T-helper 1 cell treated with Interleukin-12 subunit alpha and Interleukin-12 subunit beta and Interleukin-4 antibody, amounts not matched to agents 30 μg/mL and 1 μg/mL, for 36 hours (primary cell): ENCODE results near the gene CYP4F3.
"Not testable (repeated sequence)": the region's sequence is repeated elsewhere in the genome, so short reads cannot be mapped to it uniquely, and the experiment has no call there.

Experiments
- H3K27ac Mint-ChIP-seq: one replicate; pipeline ENCODE4 v1.8.0; 2021; ENCODE audit warnings: mild to moderate bottlenecking, mixed read lengths
- H3K27me3 Mint-ChIP-seq: one replicate; pipeline ENCODE4 v1.8.0; 2021; ENCODE audit warnings: low read depth, mixed read lengths
- H3K36me3 Mint-ChIP-seq: one replicate; pipeline ENCODE4 v1.8.0; 2021; ENCODE audit warnings: low read depth, mixed read lengths
- H3K4me1 Mint-ChIP-seq: one replicate; pipeline ENCODE4 v1.8.0; 2021; ENCODE audit warnings: low read depth, mixed read lengths
- H3K4me3 Mint-ChIP-seq: one replicate; pipeline ENCODE4 v1.8.0; 2021; ENCODE audit warnings: mild to moderate bottlenecking, moderate library complexity, mixed read lengths
- H3K9me3 Mint-ChIP-seq: one replicate; pipeline ENCODE4 v1.8.0; 2021; ENCODE audit warnings: mixed read lengths

The CYP4F3 gene

GRCh38 chr19:15640294-15640903 is at the start of gene CYP4F3:
Gene CYP4F3 (plus strand): TSS chr19:15640897. CDS start chr19:15641416, 519 bp downstream.
- H3K4me1 Mint-ChIP-seq = peaks cover 2% of the 10 kb centered on the region
- peaks cover under 1% of the 10 kb centered on the region for H3K27me3 Mint-ChIP-seq
- H3K27ac Mint-ChIP-seq = no peak within 1 kb of the TSS
- no peaks in the 10 kb centered on the region for H3K36me3 Mint-ChIP-seq
- H3K9me3 Mint-ChIP-seq = no peaks in the 10 kb centered on the region
- no peak within 1 kb of the TSS for H3K4me3 Mint-ChIP-seq

- Mint-ChIP-seq H3K9me3 (peaks cover 8% of the 10 kb centered on the region), H3K27me3 (peaks cover 4% of the 10 kb centered on the region), H3K36me3 (no peaks in the 10 kb centered on the region), H3K4me1 (no peaks in the 10 kb centered on the region), H3K27ac (no peak overlapping the region), H3K4me3 (no peak overlapping the region)
These were observed 48.9 kb upstream of the CYP4F3 start for GRCh38 chr19:15591796-15592195.

DNA sequence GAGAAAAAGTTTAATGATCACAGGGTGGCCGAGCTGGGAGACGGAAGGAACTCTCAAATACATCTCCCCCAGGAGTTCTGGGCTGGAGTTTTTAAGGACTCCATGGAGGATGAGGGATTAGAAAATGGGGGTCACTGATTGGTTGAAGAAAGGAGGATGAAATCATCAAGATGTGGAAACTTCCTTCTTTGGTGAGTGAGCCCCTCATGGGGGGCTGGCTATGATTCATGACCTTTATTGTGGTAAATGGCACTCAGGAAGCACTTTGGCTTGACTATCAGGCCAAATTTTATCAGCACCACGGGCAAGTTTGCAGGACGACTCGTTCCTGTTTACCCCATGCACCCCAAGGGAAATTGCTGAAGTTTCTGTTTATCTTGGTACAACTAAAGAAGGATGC is 48.2 kb upstream of the CYP4F3 start:
- not testable (repeated sequence) for H3K27me3 Mint-ChIP-seq, H3K36me3 Mint-ChIP-seq, H3K27ac Mint-ChIP-seq, H3K4me3 Mint-ChIP-seq, H3K4me1 Mint-ChIP-seq
- H3K9me3 Mint-ChIP-seq = peaks cover 12% of the 10 kb centered on the region

DNA sequence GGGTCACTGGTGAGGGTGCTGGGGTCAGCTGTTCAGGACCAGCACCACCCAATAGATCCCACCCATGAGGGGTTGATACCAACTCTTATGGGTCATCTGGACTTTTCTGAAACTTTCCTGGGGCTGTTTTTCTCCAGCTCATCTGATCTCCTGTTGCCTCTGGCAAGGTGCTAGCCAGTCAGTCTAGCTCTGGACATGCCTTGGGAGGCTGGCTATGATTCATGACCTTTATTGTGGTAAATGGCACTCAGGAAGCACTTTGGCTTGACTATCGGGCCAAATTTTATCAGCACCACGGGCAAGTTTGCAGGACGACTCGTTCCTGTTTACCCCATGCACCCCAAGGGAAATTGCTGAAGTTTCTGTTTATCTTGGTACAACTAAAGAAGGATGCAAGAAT is 46.9 kb upstream of the CYP4F3 start:
- not testable (repeated sequence) for H3K4me1 Mint-ChIP-seq, H3K27ac Mint-ChIP-seq, H3K36me3 Mint-ChIP-seq, H3K4me3 Mint-ChIP-seq, H3K27me3 Mint-ChIP-seq
- H3K9me3 Mint-ChIP-seq = peaks cover 12% of the 10 kb centered on the region

GRCh38 chr19:15595069-15595468 is 45.6 kb upstream of the CYP4F3 start:
- peaks cover 4% of the 10 kb centered on the region for H3K27me3 Mint-ChIP-seq

DNA sequence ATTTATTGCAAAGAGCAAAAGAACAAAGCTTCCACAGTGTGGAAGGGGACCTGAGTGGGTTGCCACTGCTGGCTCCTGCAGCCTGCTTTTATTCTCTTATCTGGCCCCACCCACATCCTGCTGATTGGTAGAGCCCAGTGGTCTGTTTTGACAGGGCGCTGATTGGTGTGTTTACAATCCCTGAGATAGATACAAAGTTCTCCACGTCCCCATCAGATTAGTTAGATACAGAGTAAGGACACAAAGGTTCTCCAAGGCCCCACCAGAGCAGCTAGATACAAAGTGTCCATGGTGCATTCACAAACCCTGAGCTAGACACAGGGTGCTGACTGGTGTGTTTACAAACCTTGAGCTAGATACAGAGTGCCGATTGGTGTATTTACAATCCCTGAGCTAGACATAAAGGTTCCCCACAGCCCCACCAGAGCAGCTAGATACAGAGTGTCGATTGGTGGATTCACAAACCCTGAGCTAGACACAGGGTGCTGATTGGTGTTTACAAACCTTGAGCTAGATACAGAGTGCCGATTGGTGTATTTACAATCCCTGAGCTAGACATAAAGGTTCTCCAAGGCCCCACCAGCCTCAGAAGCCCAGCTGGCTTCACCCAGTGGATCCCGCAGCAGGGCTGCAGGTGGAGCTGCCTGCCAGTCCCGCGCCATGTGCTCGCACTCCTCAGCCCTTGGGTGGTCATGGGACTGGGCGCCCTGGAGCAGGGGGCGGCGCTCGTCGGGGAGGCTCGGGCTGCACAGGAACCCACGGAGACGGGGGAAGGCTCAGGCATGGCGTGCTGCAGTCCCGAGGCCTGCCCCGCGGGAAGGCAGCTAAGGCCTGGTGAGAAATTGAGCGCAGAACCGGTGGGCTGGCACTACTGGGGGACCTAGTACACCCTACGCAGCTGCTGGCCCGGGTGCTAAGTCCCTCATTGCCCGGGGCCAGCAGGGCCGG is 32.4 kb upstream of the CYP4F3 start:
- H3K27me3 Mint-ChIP-seq, H3K36me3 Mint-ChIP-seq, H3K27ac Mint-ChIP-seq: not testable (repeated sequence)

More at GRCh38 chr19:15595069-15595468, 45.6 kb upstream of the CYP4F3 start:
- Mint-ChIP-seq H3K4me1 (no peaks in the 10 kb centered on the region), H3K36me3 (no peaks in the 10 kb centered on the region), H3K4me3 (no peak overlapping the region), H3K27ac (no peak overlapping the region), H3K9me3 (peaks cover 12% of the 10 kb centered on the region)

GRCh38 chr19:15609261-15609660 is 31.4 kb upstream of the CYP4F3 start:
- no peak overlapping the region for H3K27ac Mint-ChIP-seq
- no peaks in the 10 kb centered on the region for H3K36me3 Mint-ChIP-seq
- no peak overlapping the region for H3K4me3 Mint-ChIP-seq
- H3K9me3 Mint-ChIP-seq = no peaks in the 10 kb centered on the region
- no peaks in the 10 kb centered on the region for H3K27me3 Mint-ChIP-seq
- no peaks in the 10 kb centered on the region for H3K4me1 Mint-ChIP-seq

More for the DNA sequence above, 32.4 kb upstream of the CYP4F3 start:
- not testable (repeated sequence) for H3K9me3 Mint-ChIP-seq, H3K4me1 Mint-ChIP-seq, H3K4me3 Mint-ChIP-seq

GRCh38 chr19:15612342-15612741 is 28.4 kb upstream of the CYP4F3 start:
- no peak overlapping the region for H3K4me3 Mint-ChIP-seq
- no peaks in the 10 kb centered on the region for H3K36me3 Mint-ChIP-seq
- no peaks in the 10 kb centered on the region for H3K9me3 Mint-ChIP-seq
- H3K4me1 Mint-ChIP-seq = no peaks in the 10 kb centered on the region
- no peak overlapping the region for H3K27ac Mint-ChIP-seq
- H3K27me3 Mint-ChIP-seq = no peaks in the 10 kb centered on the region

DNA sequence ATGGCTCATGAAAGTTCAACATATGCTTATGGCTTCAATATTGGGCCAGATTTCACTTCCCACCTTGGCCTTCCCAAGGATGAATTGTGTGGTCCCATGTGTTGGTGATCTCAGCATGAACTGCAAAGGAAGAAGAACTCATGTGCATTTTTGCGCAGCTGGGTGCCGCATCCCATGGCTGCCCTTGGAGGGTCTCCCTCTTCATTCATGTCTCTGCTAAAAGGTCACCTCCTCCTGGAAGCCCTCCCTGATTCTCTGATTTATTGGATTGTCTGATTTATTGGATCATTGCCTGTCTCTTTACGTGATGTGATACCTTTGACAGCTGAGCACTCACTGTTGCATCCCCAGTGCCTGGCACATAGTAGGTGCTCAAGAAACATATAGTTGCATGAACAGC is 27.4 kb upstream of the CYP4F3 start:
- H3K36me3 Mint-ChIP-seq = no peaks in the 10 kb centered on the region
- H3K27me3 Mint-ChIP-seq = no peaks in the 10 kb centered on the region
- H3K27ac Mint-ChIP-seq = no peak overlapping the region
- no peaks in the 10 kb centered on the region for H3K9me3 Mint-ChIP-seq
- H3K4me3 Mint-ChIP-seq = no peak overlapping the region
- no peaks in the 10 kb centered on the region for H3K4me1 Mint-ChIP-seq

DNA sequence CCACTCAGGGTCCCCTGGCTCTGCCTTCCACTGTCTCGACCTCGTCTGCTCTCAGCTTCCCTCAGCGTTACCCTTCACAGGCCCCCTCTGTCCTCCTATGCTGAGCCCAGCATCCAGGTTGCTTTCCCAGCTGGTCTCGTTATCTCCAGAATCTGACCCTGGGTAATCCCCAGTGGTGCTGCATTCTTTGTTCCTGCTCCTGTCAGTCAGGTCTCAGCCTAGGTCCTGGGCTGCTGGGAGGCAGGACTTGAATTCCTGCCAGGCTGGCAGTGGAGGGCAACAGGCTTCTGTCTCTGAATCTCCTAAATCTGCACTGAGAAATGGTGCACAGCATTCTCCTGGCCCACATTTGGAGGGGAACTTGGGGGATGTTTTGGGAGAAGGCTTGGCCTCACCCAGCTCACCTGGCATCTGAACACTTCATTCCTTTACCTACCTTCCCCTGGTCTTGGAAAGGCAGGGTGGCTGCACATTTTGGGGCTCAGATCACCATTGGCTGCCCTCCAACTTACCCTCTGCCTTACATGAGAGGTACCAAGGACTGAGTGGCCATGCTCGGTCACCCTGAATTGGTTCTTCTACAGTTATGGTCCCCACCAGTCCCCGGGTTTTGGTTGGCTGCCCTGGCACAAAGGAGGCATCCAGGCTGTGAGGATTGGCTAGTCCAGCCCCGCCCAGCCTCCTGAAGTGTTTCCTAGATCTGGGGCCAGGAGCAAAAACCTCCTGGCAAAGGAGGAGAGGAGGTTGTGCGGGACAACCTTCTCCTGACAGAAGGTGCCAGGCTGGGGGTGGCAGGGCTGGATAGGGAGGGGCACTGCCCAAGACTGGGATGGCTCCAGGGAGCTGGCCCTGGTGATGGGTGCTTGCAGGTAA is 26.0 kb upstream of the CYP4F3 start, which contains the start of gene CYP4F8:
TSS of gene CYP4F8 (plus strand) at position 712 of the 873 bp plus-strand sequence. CDS start 399 bp downstream, outside the sequence.
- Mint-ChIP-seq H3K27me3 (no peaks in the 10 kb centered on the region), H3K36me3 (no peaks in the 10 kb centered on the region), H3K4me1 (no peaks in the 10 kb centered on the region), H3K4me3 (no peak within 1 kb of the TSS), H3K27ac (no peak within 1 kb of the TSS), H3K9me3 (no peaks in the 10 kb centered on the region)

GRCh38 chr19:15615526-15615925 is 25.2 kb upstream of the CYP4F3 start:
- H3K27ac Mint-ChIP-seq = no peak overlapping the region

GRCh38 chr19:15616183-15616582 is 24.5 kb upstream of the CYP4F3 start:
- no peaks in the 10 kb centered on the region for H3K4me1 Mint-ChIP-seq
- no peak overlapping the region for H3K27ac Mint-ChIP-seq
- H3K9me3 Mint-ChIP-seq = no peaks in the 10 kb centered on the region
- no peaks in the 10 kb centered on the region for H3K27me3 Mint-ChIP-seq
- H3K36me3 Mint-ChIP-seq = no peaks in the 10 kb centered on the region
- H3K4me3 Mint-ChIP-seq = no peak overlapping the region

More at GRCh38 chr19:15615526-15615925, 25.2 kb upstream of the CYP4F3 start:
- no peak overlapping the region for H3K4me3 Mint-ChIP-seq
- H3K9me3 Mint-ChIP-seq = no peaks in the 10 kb centered on the region
- H3K4me1 Mint-ChIP-seq = no peaks in the 10 kb centered on the region
- H3K27me3 Mint-ChIP-seq = no peaks in the 10 kb centered on the region
- no peaks in the 10 kb centered on the region for H3K36me3 Mint-ChIP-seq

DNA sequence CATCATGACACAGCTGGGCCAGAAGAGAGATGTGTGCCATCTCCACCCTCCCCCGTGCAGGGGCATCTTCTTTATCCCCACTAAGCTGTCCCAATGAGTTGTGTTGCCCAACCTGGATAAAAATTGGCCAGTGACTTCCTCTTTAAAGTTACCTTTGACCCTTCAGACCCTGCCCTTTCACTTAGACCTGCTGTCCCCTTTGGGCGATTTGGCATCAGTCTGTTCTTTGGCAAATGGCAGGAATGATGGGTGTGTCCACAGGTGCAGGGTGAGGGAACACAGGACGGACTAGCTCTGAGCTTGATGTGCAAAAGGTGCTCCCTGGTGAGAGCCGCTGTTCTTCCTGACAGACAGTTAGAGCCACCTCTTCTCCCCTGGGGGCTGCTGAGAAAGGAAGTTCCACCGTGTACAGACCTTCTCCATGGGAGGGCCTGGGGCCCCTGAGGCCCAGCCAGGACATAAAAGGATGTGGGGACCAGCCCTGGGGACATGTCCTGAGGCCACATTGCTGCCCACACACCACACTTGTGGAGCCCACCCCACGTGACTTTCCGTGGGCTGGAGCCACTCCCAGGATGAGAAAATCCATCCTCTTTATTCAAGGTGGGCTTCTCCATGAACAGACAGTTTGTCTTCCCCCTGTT is 23.9 kb upstream of the CYP4F3 start:
- H3K4me3 Mint-ChIP-seq = no peak overlapping the region
- no peaks in the 10 kb centered on the region for H3K27me3 Mint-ChIP-seq
- H3K27ac Mint-ChIP-seq = no peak overlapping the region
- H3K36me3 Mint-ChIP-seq = no peaks in the 10 kb centered on the region
- no peaks in the 10 kb centered on the region for H3K4me1 Mint-ChIP-seq
- H3K9me3 Mint-ChIP-seq = no peaks in the 10 kb centered on the region

- H3K9me3 Mint-ChIP-seq = no peaks in the 10 kb centered on the region
- H3K4me3 Mint-ChIP-seq = no peak overlapping the region
- no peaks in the 10 kb centered on the region for H3K36me3 Mint-ChIP-seq
- H3K4me1 Mint-ChIP-seq = no peaks in the 10 kb centered on the region
- no peak overlapping the region for H3K27ac Mint-ChIP-seq
- no peaks in the 10 kb centered on the region for H3K27me3 Mint-ChIP-seq
These were observed 22.4 kb upstream of the CYP4F3 start for GRCh38 chr19:15618321-15618720.
